ENCODE results near the gene FAIM.
"Not testable (repeated sequence)": the region's sequence is repeated elsewhere in the genome, so short reads cannot be mapped to it uniquely, and the experiment has no call there.

FAIM gene

GRCh38 chr3:138608322-138609135 lies at the start of gene FAIM:
Gene FAIM, plus strand, starts transcription at chr3:138608771. Its CDS starts 10,956 bp downstream, at chr3:138619727.
- peak within 1 kb of the TSS; percentile 67 for H3K4me3 ChIP-seq (ENCODE audit: control insufficient read depth, low read depth, low read length)
- TF ChIP-seq CTCF (IDR thresholded peaks at IDR 0.05; ENCODE audit: control insufficient read depth, insufficient read depth, low read depth, low read length, missing control alignments), result no peak
- peak; percentile 27 for DNase-seq (ENCODE audit: low read depth)

- no peak overlapping the region for H3K4me3 ChIP-seq (ENCODE audit: control insufficient read depth, low read depth, low read length)
- no peak for TF ChIP-seq CTCF (IDR thresholded peaks at IDR 0.05; ENCODE audit: control insufficient read depth, insufficient read depth, low read depth, low read length, missing control alignments)
- no peak for DNase-seq (ENCODE audit: low read depth)
These were observed 49.4 kb upstream of the FAIM start for GRCh38 chr3:138559134-138559533.

- DNase-seq (ENCODE audit: low read depth), result no peak
- no peak for TF ChIP-seq CTCF (IDR thresholded peaks at IDR 0.05; ENCODE audit: control insufficient read depth, insufficient read depth, low read depth, low read length, missing control alignments)
- no peak overlapping the region for H3K4me3 ChIP-seq (ENCODE audit: control insufficient read depth, low read depth, low read length)
These were observed 48.1 kb upstream of the FAIM start for GRCh38 chr3:138560501-138560900.

GRCh38 chr3:138562902-138563301 lies 45.7 kb upstream of the FAIM start:
- H3K4me3 ChIP-seq (ENCODE audit: control insufficient read depth, low read depth, low read length); DNase-seq (ENCODE audit: low read depth): not testable (repeated sequence)

- not testable (repeated sequence) for DNase-seq (ENCODE audit: low read depth); H3K4me3 ChIP-seq (ENCODE audit: control insufficient read depth, low read depth, low read length)
These were observed 42.3 kb upstream of the FAIM start for GRCh38 chr3:138566293-138566692.

GRCh38 chr3:138567403-138567802 lies 41.2 kb upstream of the FAIM start:
- no peak overlapping the region for H3K4me3 ChIP-seq (ENCODE audit: control insufficient read depth, low read depth, low read length)
- DNase-seq (ENCODE audit: low read depth), result no peak
- no peak for TF ChIP-seq CTCF (IDR thresholded peaks at IDR 0.05; ENCODE audit: control insufficient read depth, insufficient read depth, low read depth, low read length, missing control alignments)

- no peak for TF ChIP-seq CTCF (IDR thresholded peaks at IDR 0.05; ENCODE audit: control insufficient read depth, insufficient read depth, low read depth, low read length, missing control alignments)
- no peak for DNase-seq (ENCODE audit: low read depth)
- no peak overlapping the region for H3K4me3 ChIP-seq (ENCODE audit: control insufficient read depth, low read depth, low read length)
These were observed 39.5 kb upstream of the FAIM start for GRCh38 chr3:138569090-138569489.

- not testable (repeated sequence) for DNase-seq (ENCODE audit: low read depth); H3K4me3 ChIP-seq (ENCODE audit: control insufficient read depth, low read depth, low read length)
These were observed 38.9 kb upstream of the FAIM start for GRCh38 chr3:138569624-138570023.
